PC-9 (cell line): Measurements from ENCODE around the gene PTPRM. TPM values are rescaled to one million over a fixed set of nuclear protein-coding genes. Genes with fewer than 3 reads are reported as not detected.

Experiments used
- BruUV-seq: library from RNA; stranded (reverse); fragments of 400-500 nt; replicated peaks from 2 replicates; lab custom pipeline; 2021; lab: Mats Ljungman, UMichigan
- CTCF ChIA-PET: fragments of 300-600 bp; sonication (Branson Sonifier 250); formaldehyde crosslinking; loops from one replicate; lab custom pipeline; 2022; ENCODE audit warnings: antibody characterized with exemption; lab: Charles Lee
- POLR2A ChIA-PET: fragments of 300-600 bp; sonication (Branson Sonifier 250); formaldehyde crosslinking; loops from one replicate; lab custom pipeline; 2022; ENCODE audit warnings: antibody characterized with exemption; ENCODE audit not compliant: unreplicated experiment; lab: Charles Lee
- DNase-seq, 2 experiments: peaks; one replicate each; pipeline versions ENCODE4 v3.0.0 to v3.0.0-alpha.2; 2015 to 2022; ENCODE audit warnings: mixed read lengths in 1 of 2
- H2AFZ ChIP-seq: fragments of 200-600 bp; sonication (generic); 2 replicates; pipeline ENCODE4 v1.8.1; 2017; ENCODE audit warnings: antibody characterized with exemption
- H3F3A ChIP-seq: fragments of 200-600 bp; sonication (generic); 2 replicates; pipeline ENCODE4 v1.8.1; 2017; ENCODE audit warnings: antibody characterized with exemption, mild to moderate bottlenecking, low read depth; ENCODE audit not compliant: insufficient read depth
- H3K27ac ChIP-seq: fragments of 200-600 bp; sonication (generic); 2 replicates; pipeline ENCODE4 v1.6.1; 2016; ENCODE audit warnings: mixed run types
- H3K27me3 ChIP-seq: fragments of 200-600 bp; sonication (generic); 2 replicates; pipeline ENCODE4 v1.6.1; 2016; ENCODE audit warnings: low read depth, mixed run types; ENCODE audit not compliant: insufficient read depth
- H3K36me3 ChIP-seq: fragments of 200-600 bp; sonication (generic); 2 replicates; pipeline ENCODE4 v1.6.1; 2016; ENCODE audit warnings: low read depth, mixed run types
- H3K4me1 ChIP-seq: fragments of 200-600 bp; sonication (generic); replicated peaks from 2 replicates; pipeline ENCODE4 v1.6.1; 2016; ENCODE audit warnings: mixed run types; ENCODE audit not compliant: insufficient read depth
- H3K4me2 ChIP-seq: fragments of 200-600 bp; sonication (generic); 2 replicates; pipeline ENCODE4 v1.6.1; 2017; ENCODE audit warnings: mixed run types
- H3K4me3 ChIP-seq: fragments of 200-600 bp; sonication (generic); 2 replicates; pipeline ENCODE4 v1.6.1; 2016; ENCODE audit warnings: mixed run types
- H3K79me2 ChIP-seq: fragments of 200-600 bp; sonication (generic); 2 replicates; pipeline ENCODE4 v1.6.1; 2017; ENCODE audit warnings: low read depth, mixed run types
- H3K9me2 ChIP-seq: fragments of 200-600 bp; sonication (generic); 2 replicates; pipeline ENCODE4 v1.8.1; 2017; ENCODE audit warnings: mild to moderate bottlenecking; ENCODE audit not compliant: insufficient read depth
- H3K9me3 ChIP-seq: fragments of 200-600 bp; sonication (generic); 2 replicates; pipeline ENCODE4 v1.8.1; 2016; ENCODE audit warnings: low read depth; ENCODE audit not compliant: insufficient read depth
- H4K20me1 ChIP-seq: fragments of 200-600 bp; sonication (generic); 2 replicates; pipeline ENCODE4 v1.8.1; 2017; ENCODE audit not compliant: insufficient read depth
- EZH2 ChIP-seq: fragments of 200-600 bp; sonication (generic); IDR thresholded peaks from 2 replicates; pipeline ENCODE4 v1.8.0; 2017; ENCODE audit warnings: antibody characterized with exemption, low read depth
- intact Hi-C: fragments of 100-400 bp; cut with micrococcal nuclease; formaldehyde crosslinking; loops from one replicate; pipeline ENCODE4 v1.10.0; 2022; ENCODE audit not compliant: unreplicated experiment
- total RNA-seq: library from RNA; stranded (reverse); gene quantifications from 2 replicates; pipeline ENCODE4 v1.2.3, GENCODE V29; 2021
- TF ChIP-seq, protein P1 (sequence below): fragments of 200-600 bp; sonication (generic); conservative IDR thresholded peaks from 2 replicates; pipeline ENCODE4 v1.6.1; 2017; ENCODE audit warnings: mixed run types, antibody characterized with exemption, mild to moderate bottlenecking, moderate library complexity

Gene PTPRM
- total RNA-seq, 1 experiment from 2014 or later = 32.5 TPM

DNA sequence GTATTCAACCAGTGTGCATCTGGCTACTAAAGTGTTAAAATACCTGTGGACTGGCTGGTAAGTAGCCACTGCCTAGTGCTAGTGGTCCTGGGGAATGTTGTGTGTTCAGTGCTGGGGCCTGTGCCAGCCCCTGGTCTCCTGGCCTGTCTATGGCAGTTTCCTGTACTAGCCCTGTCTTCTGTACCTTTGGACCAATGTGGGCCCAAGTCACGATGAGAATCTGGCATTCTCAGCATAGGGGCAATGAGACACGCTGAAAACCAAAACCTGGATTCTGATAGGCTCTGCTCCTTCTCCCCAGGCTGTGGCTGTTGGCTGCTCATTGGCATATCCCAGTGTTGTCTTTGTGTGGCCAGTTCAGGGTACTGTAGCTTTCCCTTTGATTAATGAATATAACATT is 170.4 kb downstream of the PTPRM start:
- Histone ChIP-seq H4K20me1 (no peaks in the 10 kb centered on the region), H3K4me2 (no peak overlapping the region), H3F3A (no peaks in the 10 kb centered on the region; the same call in 1 of the 2 replicates), H3K27me3 (no peaks in the 10 kb centered on the region), H3K36me3 (no peaks in the 10 kb centered on the region), H3K9me2 (no peaks in the 10 kb centered on the region), H2AFZ (no peak overlapping the region), H3K27ac (no peak overlapping the region), H3K4me3 (no peak overlapping the region), H3K9me3 (no peaks in the 10 kb centered on the region), H3K4me1 (0 out of 2 replicates have a peak, but pooled peaks cover 7% of the 10 kb centered on the region), H3K79me2 (no peaks in the 10 kb centered on the region)
- POLR2A ChIA-PET = no interaction called here
- no peak for DNase-seq
- intact Hi-C loops = no loop called here
- BruUV-seq = no TSS peak
- CTCF ChIA-PET = no interaction called here
- no peak for TF ChIP-seq EZH2
- TF ChIP-seq, protein P1, sequence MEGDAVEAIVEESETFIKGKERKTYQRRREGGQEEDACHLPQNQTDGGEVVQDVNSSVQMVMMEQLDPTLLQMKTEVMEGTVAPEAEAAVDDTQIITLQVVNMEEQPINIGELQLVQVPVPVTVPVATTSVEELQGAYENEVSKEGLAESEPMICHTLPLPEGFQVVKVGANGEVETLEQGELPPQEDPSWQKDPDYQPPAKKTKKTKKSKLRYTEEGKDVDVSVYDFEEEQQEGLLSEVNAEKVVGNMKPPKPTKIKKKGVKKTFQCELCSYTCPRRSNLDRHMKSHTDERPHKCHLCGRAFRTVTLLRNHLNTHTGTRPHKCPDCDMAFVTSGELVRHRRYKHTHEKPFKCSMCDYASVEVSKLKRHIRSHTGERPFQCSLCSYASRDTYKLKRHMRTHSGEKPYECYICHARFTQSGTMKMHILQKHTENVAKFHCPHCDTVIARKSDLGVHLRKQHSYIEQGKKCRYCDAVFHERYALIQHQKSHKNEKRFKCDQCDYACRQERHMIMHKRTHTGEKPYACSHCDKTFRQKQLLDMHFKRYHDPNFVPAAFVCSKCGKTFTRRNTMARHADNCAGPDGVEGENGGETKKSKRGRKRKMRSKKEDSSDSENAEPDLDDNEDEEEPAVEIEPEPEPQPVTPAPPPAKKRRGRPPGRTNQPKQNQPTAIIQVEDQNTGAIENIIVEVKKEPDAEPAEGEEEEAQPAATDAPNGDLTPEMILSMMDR = no peak

DNA sequence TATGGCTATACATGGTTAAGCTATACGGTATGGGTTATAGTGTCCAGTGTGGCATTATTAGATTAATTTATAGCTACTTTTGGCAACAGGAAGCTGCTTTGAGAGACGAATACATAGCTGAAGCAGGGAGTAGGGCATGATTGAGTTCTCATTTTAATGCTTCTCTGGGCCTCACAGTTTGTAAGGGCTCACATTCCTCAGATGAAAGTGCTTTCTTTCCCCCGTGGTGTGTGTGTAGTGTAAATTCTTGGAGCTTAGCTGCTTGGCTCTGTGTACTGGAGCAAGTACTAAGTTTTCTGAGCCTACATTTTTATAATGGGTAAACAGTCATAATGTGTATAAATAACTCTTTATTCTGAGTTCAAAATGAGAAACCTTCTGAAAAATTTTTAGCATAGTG is 173.7 kb downstream of the PTPRM start:
- CTCF ChIA-PET = no interaction called here
- Histone ChIP-seq H2AFZ (no peak overlapping the region), H3K4me2 (no peak overlapping the region), H3K79me2 (no peaks in the 10 kb centered on the region), H3K4me1 (no peaks in the 10 kb centered on the region), H3K27ac (no peak overlapping the region), H3K9me2 (no peaks in the 10 kb centered on the region), H3K9me3 (peaks cover 6% of the 10 kb centered on the region), H4K20me1 (no peaks in the 10 kb centered on the region), H3K27me3 (no peaks in the 10 kb centered on the region), H3K36me3 (no peaks in the 10 kb centered on the region), H3K4me3 (no peak overlapping the region), H3F3A (no peaks in the 10 kb centered on the region; the same call in 1 of the 2 replicates)
- BruUV-seq = no TSS peak
- POLR2A ChIA-PET = no interaction called here
- DNase-seq = no peak
- intact Hi-C loops = no loop called here
- TF ChIP-seq EZH2 = no peak
- TF ChIP-seq, protein P1 = no peak

DNA sequence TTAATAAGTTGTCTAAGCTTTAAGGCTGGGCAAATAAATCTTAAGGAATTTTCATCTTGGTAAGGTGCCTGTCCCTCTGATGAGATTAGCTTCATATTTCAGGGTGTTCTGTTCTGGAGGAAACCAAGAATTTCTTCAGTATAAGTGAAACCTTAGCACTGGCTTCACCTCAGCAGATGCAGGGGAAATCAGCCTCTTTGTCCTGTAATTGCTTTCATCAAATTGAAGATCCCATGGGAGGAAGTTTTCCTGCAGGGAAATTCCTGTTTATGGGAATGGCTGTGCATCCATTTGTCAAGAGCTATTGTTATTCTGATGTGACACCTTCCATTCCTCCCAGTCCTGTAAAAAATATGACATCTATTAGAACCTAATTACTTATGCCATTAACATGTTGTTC is 174.5 kb downstream of the PTPRM start:
- ChIA-PET POLR2A (no interaction called here), CTCF (no interaction called here)
- Histone ChIP-seq H3F3A (no peaks in the 10 kb centered on the region; the same call in 1 of the 2 replicates), H2AFZ (no peak overlapping the region), H3K9me3 (peaks cover 14% of the 10 kb centered on the region), H3K27me3 (no peaks in the 10 kb centered on the region), H3K27ac (no peak overlapping the region), H3K4me1 (no peaks in the 10 kb centered on the region), H3K4me3 (no peak overlapping the region), H3K79me2 (no peaks in the 10 kb centered on the region), H3K36me3 (no peaks in the 10 kb centered on the region), H4K20me1 (no peaks in the 10 kb centered on the region), H3K4me2 (no peak overlapping the region), H3K9me2 (no peaks in the 10 kb centered on the region)
- TF ChIP-seq, protein P1 = no peak
- TF ChIP-seq EZH2 = no peak
- intact Hi-C loops = loop anchor here (2.0 kb wide), 1 partner anchor 413 kb away; no protein-coding TSS in a partner anchor
- no peak for DNase-seq
- BruUV-seq = no TSS peak
